Activated CD8-positive, alpha-beta memory T cell treated with anti-CD3 and anti-CD28 coated beads, Interleukin-2, amount 50 U/mL, for 48 hours (primary cell): ENCODE measurements around the gene PLK3.
"Not testable (repeated sequence)": the region's sequence is repeated elsewhere in the genome, so short reads cannot be mapped to it uniquely, and the experiment has no call there.

Source experiments
- DNase-seq: peaks from one replicate; pipeline ENCODE4 v3.0.0-alpha.2; 2020

PLK3 gene

GRCh38 chr1:44810101-44810761 is 10.1 kb downstream of the PLK3 start:
- DNase-seq: no peak

GRCh38 chr1:44810762-44811105 is 10.6 kb downstream of the PLK3 start:
- not testable (repeated sequence) for DNase-seq

- DNase-seq: no peak
Observed at GRCh38 chr1:44811234-44811633, 11.1 kb downstream of the PLK3 start.

GRCh38 chr1:44812822-44813543 is 12.8 kb downstream of the PLK3 start:
- no peak for DNase-seq

- not testable (repeated sequence) for DNase-seq
Observed at GRCh38 chr1:44815926-44816325, 15.7 kb downstream of the PLK3 start.

- DNase-seq: no peak
Observed at GRCh38 chr1:44817307-44817706, 17.1 kb downstream of the PLK3 start.

GRCh38 chr1:44817771-44818495 is 17.8 kb downstream of the PLK3 start:
- no peak for DNase-seq

- DNase-seq: no peak
Observed at GRCh38 chr1:44819196-44819607, 19.0 kb downstream of the PLK3 start.

GRCh38 chr1:44819608-44820327 is 19.6 kb downstream of the PLK3 start:
- peak; percentile 94 for DNase-seq

- no peak for DNase-seq
Observed at GRCh38 chr1:44820328-44821239, 20.4 kb downstream of the PLK3 start.

- DNase-seq: no peak
Observed at GRCh38 chr1:44821240-44821715, 21.1 kb downstream of the PLK3 start.

GRCh38 chr1:44822131-44822701 is 22.0 kb downstream of the PLK3 start:
- no peak for DNase-seq

GRCh38 chr1:44822981-44823451 is 22.8 kb downstream of the PLK3 start:
- no peak for DNase-seq

- not testable (repeated sequence) for DNase-seq
Observed at GRCh38 chr1:44824392-44824791, 24.2 kb downstream of the PLK3 start.

GRCh38 chr1:44826375-44827196 is 26.4 kb downstream of the PLK3 start:
- DNase-seq: no peak

- no peak for DNase-seq
Observed at GRCh38 chr1:44827197-44828002, 27.2 kb downstream of the PLK3 start.

- no peak for DNase-seq
Observed at GRCh38 chr1:44828003-44828651, 27.9 kb downstream of the PLK3 start.

GRCh38 chr1:44828841-44829440 is 28.8 kb downstream of the PLK3 start:
- DNase-seq: no peak
